ENCODE data around the gene MITF.

MITF gene

DNA sequence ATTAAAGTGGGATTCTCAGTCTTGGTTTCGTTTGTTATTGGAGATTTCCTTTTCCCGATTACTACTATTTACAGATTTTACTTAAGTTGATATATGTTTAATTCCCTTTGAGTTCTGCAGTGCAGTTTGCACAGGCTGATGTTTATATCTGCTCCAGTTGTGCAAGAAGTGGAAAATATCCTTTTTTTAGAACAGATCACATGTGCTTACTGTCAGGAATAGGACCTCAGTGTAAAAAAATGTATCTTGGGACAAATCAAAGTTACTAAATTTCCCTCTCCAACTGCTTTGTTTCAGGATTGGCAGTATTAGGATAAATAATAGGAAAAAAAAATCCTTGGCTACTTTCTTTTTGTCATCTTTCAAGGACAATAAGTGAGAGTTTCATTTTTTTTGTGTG, 6.9 kb downstream of the MITF start:
- no peak overlapping the region for H3K27ac ChIP-seq (ENCODE audit: low read length)
- H3K4me3 ChIP-seq (ENCODE audit: low read length), result no peak overlapping the region
- H3K4me2 ChIP-seq (ENCODE audit: low read length), result no peak overlapping the region
- H3K36me3 ChIP-seq (replicated peaks; ENCODE audit: low read depth, low read length), result no peaks in the 10 kb centered on the region
- H3K9ac ChIP-seq (ENCODE audit: low read length), result no peak overlapping the region
- no peaks in the 10 kb centered on the region for H3K9me3 ChIP-seq (ENCODE audit: insufficient read depth, low read length)
- H3K79me2 ChIP-seq (ENCODE audit: low read length), result no peaks in the 10 kb centered on the region
- H4K20me1 ChIP-seq (ENCODE audit: insufficient read depth, low read length), result no peaks in the 10 kb centered on the region
- no peaks in the 10 kb centered on the region for H3K27me3 ChIP-seq (ENCODE audit: low read depth, low read length)
- no peak for TF ChIP-seq EZH2phosphoT487 (IDR thresholded peaks at IDR 0.05; ENCODE audit: low read depth)
- TF ChIP-seq, protein P1, sequence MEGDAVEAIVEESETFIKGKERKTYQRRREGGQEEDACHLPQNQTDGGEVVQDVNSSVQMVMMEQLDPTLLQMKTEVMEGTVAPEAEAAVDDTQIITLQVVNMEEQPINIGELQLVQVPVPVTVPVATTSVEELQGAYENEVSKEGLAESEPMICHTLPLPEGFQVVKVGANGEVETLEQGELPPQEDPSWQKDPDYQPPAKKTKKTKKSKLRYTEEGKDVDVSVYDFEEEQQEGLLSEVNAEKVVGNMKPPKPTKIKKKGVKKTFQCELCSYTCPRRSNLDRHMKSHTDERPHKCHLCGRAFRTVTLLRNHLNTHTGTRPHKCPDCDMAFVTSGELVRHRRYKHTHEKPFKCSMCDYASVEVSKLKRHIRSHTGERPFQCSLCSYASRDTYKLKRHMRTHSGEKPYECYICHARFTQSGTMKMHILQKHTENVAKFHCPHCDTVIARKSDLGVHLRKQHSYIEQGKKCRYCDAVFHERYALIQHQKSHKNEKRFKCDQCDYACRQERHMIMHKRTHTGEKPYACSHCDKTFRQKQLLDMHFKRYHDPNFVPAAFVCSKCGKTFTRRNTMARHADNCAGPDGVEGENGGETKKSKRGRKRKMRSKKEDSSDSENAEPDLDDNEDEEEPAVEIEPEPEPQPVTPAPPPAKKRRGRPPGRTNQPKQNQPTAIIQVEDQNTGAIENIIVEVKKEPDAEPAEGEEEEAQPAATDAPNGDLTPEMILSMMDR (IDR thresholded peaks at IDR 0.05; ENCODE audit: low read depth, low read length), result no peak
- H3K4me1 ChIP-seq (ENCODE audit: low read length), result no peaks in the 10 kb centered on the region
- no peak overlapping the region for H2AFZ ChIP-seq (ENCODE audit: low read depth, low read length)

DNA sequence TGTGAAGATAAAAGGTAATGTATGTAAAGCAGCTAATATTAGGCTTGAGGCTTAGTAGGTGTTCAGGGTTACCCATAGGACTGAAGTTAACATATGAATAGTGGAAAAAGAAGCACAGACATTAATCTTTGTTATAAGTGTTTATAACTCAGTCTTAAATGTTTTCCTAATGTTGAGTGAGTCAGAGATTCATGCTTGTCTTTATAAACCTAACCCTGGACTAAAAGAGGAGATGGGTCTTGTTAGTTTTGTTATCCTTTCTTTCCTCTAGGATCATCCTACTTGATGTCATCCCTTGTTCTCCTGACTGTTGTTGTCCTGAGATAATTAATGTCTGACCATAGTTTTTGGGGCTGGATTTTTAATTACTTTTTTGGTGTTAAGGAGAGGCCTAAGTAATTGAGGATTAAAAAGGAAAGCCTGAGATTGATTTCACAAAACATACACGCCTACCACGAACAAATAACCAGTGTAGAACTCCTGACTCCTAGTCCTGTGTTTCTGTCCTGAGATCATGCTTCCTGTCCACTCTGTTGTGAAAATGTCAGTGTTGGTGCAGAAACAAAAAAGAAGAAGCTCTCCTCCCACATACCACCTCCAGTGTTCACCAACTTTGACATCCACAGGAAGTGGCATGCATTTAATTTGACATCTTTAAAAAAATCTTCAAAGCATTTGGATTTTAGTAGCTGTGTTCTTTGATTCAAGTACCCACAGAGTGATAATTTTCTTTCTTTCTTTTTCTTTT, 8.4 kb downstream of the MITF start:
- no peaks in the 10 kb centered on the region for H3K79me2 ChIP-seq (ENCODE audit: low read length)
- TF ChIP-seq, protein P1 (IDR thresholded peaks at IDR 0.05; ENCODE audit: low read depth, low read length), result no peak
- TF ChIP-seq EZH2phosphoT487 (IDR thresholded peaks at IDR 0.05; ENCODE audit: low read depth), result no peak
- no peak overlapping the region for H3K4me3 ChIP-seq (ENCODE audit: low read length)
- no peak overlapping the region for H3K27ac ChIP-seq (ENCODE audit: low read length)
- no peaks in the 10 kb centered on the region for H4K20me1 ChIP-seq (ENCODE audit: insufficient read depth, low read length)
- H3K4me1 ChIP-seq (ENCODE audit: low read length), result no peaks in the 10 kb centered on the region
- no peaks in the 10 kb centered on the region for H3K9me3 ChIP-seq (ENCODE audit: insufficient read depth, low read length)
- H3K27me3 ChIP-seq (ENCODE audit: low read depth, low read length), result no peaks in the 10 kb centered on the region
- no peaks in the 10 kb centered on the region for H3K36me3 ChIP-seq (replicated peaks; ENCODE audit: low read depth, low read length)
- H3K4me2 ChIP-seq (ENCODE audit: low read length), result no peak overlapping the region
- no peak overlapping the region for H3K9ac ChIP-seq (ENCODE audit: low read length)
- no peak overlapping the region for H2AFZ ChIP-seq (ENCODE audit: low read depth, low read length)

DNA sequence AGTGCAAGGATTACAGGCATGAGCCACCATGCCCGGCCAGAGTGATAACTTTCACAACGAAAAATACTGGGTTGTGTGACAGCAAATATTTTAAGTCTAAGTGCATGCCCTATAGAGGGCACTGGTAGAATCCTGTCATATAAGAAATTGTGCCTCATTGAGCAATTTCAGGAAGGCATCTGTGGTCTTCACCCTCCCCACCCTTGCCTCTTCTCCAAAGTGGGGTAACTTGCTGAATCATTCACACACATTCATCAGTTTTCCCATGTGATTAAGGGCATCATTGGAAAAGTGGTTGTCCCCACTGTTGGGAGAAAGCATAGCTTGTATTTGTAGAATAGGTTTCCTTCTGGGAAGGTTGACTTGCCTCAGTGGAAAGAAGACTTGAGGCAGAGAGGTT, 9.2 kb downstream of the MITF start:
- Histone ChIP-seq H3K36me3 (replicated peaks; ENCODE audit: low read depth, low read length) (no peaks in the 10 kb centered on the region), H3K9me3 (ENCODE audit: insufficient read depth, low read length) (no peaks in the 10 kb centered on the region), H2AFZ (ENCODE audit: low read depth, low read length) (no peak overlapping the region), H3K9ac (ENCODE audit: low read length) (no peak overlapping the region), H3K4me1 (ENCODE audit: low read length) (no peaks in the 10 kb centered on the region), H4K20me1 (ENCODE audit: insufficient read depth, low read length) (no peaks in the 10 kb centered on the region), H3K27ac (ENCODE audit: low read length) (no peak overlapping the region), H3K27me3 (ENCODE audit: low read depth, low read length) (no peaks in the 10 kb centered on the region), H3K4me2 (ENCODE audit: low read length) (no peak overlapping the region), H3K79me2 (ENCODE audit: low read length) (no peaks in the 10 kb centered on the region), H3K4me3 (ENCODE audit: low read length) (no peak overlapping the region)
- no peak for TF ChIP-seq EZH2phosphoT487 (IDR thresholded peaks at IDR 0.05; ENCODE audit: low read depth)
- TF ChIP-seq, protein P1 (IDR thresholded peaks at IDR 0.05; ENCODE audit: low read depth, low read length), result no peak

DNA sequence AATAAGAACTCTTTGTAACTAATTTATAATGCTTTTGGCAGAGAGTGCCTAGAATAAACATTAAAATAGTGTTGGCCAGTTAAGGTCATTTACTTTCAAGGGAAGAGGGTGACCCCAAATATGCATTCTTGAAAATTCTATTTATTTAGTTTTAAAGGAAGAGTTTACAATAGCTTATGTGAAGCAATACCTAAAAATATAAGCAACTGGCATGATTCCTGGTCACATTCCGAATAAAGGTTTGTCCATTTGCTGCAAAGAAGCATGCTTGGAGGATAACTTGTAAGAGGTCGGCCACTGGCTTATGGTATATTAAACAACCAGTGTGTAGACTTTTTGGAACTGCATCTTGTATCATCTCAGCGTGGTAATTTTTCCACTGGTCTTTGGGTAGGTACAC, 10.2 kb downstream of the MITF start:
- H3K4me3 ChIP-seq (ENCODE audit: low read length), result no peak overlapping the region

More for the DNA sequence above, 10.2 kb downstream of the MITF start:
- no peaks in the 10 kb centered on the region for H3K79me2 ChIP-seq (ENCODE audit: low read length)
- H4K20me1 ChIP-seq (ENCODE audit: insufficient read depth, low read length), result no peaks in the 10 kb centered on the region
- H3K9me3 ChIP-seq (ENCODE audit: insufficient read depth, low read length), result no peaks in the 10 kb centered on the region
- H3K27me3 ChIP-seq (ENCODE audit: low read depth, low read length), result no peaks in the 10 kb centered on the region
- no peak overlapping the region for H2AFZ ChIP-seq (ENCODE audit: low read depth, low read length)
- no peak overlapping the region for H3K4me2 ChIP-seq (ENCODE audit: low read length)
- no peaks in the 10 kb centered on the region for H3K36me3 ChIP-seq (replicated peaks; ENCODE audit: low read depth, low read length)
- H3K4me1 ChIP-seq (ENCODE audit: low read length), result no peaks in the 10 kb centered on the region
- H3K9ac ChIP-seq (ENCODE audit: low read length), result no peak overlapping the region
- H3K27ac ChIP-seq (ENCODE audit: low read length), result no peak overlapping the region
- TF ChIP-seq, protein P1 (IDR thresholded peaks at IDR 0.05; ENCODE audit: low read depth, low read length), result no peak
- no peak for TF ChIP-seq EZH2phosphoT487 (IDR thresholded peaks at IDR 0.05; ENCODE audit: low read depth)
